NOMO-1 (cell line): ENCODE measurements around the gene GRM5.
"Not testable (repeated sequence)": the region's sequence is repeated elsewhere in the genome, so short reads cannot be mapped to it uniquely, and the experiment has no call there.

Source experiments
- DNase-seq, 2 experiments: peaks; one replicate each; lab custom pipeline; 2025; ENCODE audit not compliant: unreplicated experiment in 2 of 2; lab: John Stamatoyannopoulos, UW

The GRM5 gene

DNA sequence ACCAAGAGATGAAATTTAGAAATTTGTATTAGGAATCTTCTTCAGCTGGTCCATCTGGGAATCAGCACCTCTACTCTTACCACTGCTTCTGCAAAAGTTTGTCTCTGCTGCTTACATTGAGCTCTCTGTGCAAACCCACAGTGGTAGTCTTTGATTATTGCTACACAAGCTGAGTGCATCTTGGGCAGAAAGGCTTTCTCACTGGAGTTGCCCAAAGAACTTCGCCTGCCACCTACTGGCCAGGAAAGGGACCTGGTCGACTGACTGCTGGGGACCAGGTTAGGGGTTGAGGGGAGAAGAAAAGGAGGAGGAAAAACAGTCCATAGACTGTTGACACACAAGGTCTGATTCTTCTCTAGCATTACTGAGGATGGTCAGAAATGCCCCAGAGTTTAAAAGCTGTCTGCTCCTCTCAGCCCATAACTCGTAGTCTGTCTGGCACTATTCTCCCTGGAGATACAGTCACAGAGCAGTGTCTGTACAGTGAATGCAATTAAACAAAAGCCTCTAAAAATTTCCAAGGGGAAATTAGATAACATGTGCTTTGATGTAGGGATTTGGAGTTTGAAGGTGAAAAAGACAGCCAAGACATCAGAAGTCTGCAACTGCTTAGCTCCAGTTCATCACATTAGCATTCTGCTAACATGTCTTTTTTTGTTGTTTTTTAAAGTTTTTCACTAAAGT, 513.3 kb downstream of the GRM5 start:
- DNase-seq: peak; percentile 1 to 5

DNA sequence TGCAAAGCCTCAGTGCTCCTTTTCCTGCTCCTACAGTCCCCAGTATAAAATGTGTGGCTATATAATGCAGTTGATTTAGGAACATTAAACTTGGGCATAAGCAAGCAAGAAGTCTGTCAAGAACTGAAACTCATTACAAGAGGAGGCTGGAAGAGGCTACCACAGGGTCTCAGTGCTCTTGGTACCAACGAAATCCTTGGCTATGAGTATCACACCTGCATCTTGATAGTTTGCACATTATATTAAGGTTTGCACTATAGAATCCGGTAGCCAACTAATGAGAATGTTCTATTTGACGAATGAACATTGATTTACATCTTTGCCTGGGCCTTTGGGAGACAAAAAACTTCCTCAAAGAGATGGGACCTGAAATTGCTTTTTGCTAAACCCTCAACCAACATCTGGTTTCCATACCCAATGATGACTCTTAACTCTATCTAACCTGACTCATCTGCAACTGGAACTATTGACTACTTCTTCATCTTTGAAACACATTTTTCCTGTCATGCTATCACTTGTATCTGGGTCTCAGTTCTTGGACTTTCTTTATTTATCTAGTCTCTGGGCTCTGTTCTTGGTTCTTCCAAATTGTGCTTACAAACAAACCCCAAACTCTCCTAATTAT, 521.0 kb downstream of the GRM5 start:
- no peak for DNase-seq

DNA sequence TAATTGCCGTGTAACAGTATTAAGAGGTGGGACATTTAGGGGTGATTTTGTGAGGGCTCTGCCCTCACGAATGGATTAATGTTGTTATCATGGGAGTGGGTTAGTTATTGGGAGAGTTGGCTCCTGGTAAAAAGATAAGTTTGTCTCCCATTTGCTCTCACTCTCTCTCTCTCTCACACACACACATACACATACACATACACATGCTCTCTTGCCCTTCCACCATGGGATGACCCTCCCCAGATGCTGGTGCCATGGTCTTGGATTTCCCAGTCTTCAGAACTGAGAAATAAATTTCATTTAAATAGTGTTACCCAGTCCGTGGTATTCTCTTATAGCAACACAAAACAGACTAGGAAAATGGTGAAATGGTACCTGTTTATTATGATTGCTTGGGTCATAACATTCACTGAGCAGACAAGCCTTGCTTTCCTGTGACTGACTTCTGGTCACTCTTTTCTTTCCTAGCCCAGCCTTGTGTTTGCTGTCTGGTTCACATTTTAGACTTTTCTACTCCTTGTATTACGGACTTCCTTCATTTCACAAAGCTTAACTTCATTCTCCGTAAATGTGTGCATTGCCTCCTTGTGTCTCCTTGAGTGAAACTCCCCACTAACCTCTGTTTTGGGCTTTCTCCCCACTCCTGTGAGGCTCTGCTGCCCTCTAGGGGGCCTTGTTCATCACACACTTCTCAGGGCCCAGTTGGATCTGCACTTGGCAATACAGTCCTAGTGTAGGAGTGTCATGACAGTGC, 521.7 kb downstream of the GRM5 start:
- DNase-seq: peak; percentile 61 to 78

DNA sequence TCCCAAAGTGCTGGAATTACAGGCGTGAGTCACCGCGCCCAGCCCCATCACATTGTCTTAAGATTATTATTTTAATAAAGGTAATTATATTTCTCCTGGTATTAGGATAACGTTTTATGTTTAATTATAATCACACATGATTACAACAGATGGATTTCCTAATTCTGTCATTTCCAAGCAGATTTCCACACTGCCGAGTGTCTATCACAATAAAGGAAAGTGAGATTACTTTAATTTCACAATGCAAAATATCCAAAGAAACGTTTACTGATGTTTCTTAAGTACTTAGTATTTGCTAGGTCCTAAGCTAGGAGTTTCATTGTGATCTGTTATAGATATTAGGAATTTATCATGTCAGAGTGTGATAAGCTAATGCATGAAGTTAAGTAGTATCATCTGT, 524.8 kb downstream of the GRM5 start:
- DNase-seq: no peak

DNA sequence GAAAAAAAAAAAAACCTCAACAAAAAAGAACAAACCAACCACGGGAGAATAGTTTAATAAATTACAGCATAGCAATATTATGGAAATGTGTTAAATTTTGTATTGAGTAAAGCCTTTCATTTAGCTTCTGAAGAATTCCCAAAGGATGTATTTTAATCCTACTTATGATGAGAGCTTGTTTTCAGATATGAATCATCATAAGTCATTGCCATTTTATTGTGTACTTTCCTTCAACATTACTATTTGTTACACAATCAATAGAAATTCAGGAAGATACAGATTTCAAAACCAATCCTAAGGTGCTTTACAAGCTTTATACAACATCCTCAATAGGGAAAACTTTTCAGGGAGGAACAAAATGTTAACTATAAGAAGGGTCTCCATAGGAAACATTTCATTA, 527.7 kb downstream of the GRM5 start:
- no peak for DNase-seq

DNA sequence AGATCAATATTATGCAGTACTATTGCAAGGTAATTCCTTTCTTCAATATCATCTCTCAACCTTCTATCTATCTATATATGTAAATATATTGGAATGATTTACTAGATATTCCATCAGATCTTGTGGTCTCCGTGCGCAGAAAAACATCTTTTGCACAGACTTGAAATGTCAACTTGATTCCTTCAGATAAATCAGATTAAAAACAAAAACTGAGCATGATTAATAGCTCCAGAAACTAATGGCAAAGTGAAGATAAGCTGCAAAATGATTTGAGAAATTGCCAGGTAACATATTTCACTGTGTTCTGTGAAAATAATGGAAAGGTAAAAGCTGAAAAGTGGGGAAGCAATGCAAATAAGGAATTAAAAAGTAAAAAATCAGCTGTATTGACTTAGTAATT, 528.2 kb downstream of the GRM5 start:
- no peak for DNase-seq

DNA sequence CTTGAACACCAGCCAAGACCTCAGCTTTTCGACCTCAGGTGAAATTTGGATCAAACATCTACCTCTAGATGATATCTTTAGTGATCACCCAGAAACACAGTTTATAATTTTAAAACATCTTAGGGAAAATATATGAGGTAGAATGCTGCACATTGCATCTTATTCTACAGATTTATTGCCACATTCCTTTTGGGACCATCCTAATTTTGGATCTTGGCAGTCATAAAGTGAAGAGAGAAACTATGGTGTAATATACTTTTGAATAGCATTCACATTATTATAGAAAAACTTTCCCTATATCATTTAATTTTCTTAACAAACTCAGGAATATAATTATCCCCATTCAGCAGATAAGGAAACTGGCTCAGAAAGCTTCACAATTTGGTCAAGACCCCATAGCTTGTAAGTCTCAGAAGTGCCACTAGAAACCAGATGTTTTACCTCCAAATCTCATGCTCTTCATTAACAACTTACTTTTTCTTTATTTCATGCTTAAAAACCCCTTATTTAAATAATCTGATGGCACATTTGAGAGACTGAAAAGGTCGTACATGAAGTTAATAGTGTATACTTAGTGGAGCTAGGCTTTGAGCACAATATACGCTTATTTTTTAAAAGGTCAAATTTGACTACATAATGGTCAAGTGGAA, 529.0 kb downstream of the GRM5 start:
- no peak for DNase-seq

DNA sequence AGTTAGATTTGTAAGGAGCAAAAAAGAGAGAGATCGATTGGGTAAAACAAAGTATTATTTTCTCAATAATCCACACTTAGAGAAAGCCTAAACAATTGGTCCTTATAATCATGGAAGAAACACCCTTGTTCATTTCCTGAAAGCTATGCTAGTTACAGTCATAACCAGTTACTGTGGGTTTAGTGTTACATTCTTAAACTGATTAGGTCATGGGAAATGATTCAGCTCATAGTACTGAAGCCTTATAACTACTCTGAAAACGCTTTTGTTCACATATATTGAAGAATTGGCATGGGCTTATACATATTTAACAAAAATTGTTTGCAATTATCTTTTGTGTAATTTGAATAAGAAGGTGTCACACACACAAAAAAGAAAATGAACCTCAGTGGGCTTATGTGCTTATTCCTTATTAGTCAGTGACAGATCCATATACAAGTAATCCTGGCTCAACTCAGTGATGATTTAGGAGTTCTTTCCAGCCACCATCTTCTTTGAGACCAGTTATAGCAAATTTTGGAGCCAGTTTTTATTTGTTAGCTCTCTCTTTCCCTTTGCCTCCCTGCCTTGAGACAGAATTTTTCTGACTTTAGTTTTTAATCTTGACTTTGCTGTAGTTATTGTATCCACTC, 529.8 kb downstream of the GRM5 start:
- DNase-seq: no peak

DNA sequence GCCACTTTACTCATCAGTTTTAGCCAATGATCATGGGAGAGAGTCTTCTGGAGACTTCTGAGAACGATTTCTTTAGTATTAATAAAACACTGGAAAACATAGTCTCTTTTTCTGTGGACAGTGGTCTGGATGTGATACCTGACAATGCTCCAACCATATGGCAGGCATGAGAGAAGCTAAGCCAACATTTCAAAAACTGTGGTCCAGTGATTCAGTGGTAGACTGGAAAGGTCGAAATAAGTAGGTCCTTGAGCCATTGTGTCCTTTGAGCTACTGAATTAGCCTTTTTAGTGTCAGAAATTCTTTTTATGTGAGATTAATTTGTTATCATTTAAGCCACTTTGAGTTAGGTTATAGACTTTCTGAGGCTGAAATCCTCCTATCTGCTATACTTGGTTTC, 530.5 kb downstream of the GRM5 start:
- no peak for DNase-seq

DNA sequence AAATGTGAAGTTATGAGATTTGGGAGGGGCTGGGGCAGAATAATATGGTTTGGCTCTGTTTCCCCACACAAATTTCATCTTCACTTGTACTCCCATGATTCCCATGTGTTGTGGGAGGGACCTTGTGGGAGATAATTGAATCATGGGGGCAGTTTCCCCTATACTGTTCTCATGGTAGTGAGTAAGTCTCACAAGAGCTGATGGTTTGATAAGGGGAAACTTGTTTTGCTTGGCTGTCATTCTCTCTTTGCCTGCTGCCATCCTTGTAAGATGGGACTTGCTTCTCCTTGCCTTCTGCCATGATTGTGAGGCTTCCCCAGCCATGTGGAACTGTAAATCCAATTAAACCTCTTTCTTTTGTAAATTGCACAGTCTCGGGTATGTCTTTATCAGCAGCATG, 531.1 kb downstream of the GRM5 start:
- DNase-seq: not testable (repeated sequence)

DNA sequence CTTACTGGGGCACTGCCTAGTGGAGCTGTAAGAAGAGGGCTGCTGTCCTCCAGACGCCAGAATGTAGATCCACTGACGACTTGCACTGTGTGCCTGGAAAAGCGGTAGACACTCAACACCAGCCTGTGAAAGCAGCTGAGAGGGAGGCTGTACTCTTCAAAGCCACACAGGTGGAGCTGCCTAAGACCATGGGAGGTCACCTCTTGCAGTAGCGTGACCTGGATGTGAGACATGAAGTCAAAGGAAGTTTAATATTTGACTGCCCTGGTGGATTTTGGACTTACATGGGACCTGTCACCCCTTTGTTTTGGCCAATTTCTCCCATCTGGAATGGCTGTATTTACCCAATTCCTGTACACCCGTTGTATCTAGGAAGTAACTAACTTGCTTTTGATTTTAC, 531.6 kb downstream of the GRM5 start:
- DNase-seq: no peak

DNA sequence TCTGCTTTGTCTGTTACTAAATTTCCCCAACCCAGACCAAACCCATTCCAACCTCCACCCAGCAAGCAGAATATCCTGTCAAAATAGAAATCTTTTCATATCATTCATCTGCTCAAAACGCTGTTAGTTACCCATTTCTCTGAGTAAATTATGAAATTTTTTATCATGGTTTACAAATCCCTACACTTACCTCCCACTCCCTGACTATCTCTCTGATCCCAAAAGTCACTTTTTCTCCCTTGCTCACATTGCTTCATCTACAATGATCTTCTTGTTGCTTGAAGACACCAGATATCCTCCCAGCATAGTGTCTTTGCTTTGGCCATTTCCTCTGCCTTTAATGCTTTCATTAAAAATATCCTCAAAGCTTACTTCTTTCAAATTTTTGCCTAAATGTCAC, 532.8 kb downstream of the GRM5 start:
- no peak for DNase-seq

DNA sequence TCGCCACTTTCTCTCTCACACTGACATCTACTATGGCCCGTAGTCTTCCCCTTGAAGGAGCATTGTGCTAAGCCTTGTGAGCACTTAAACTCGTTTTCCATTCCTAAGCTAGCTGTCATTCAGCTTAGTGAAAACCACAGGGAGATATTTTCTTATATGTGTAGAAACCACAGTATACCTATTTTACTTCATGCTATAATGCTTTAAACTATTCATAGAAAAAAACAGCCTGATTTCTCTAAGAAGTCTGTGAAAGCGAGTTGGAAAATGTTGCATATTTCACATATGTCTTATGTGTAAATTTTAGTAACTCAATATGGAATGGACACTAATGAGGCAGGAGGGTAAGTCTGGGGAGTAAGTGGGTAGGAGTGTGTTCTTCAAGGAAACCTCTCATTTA, 534.0 kb downstream of the GRM5 start:
- no peak for DNase-seq

DNA sequence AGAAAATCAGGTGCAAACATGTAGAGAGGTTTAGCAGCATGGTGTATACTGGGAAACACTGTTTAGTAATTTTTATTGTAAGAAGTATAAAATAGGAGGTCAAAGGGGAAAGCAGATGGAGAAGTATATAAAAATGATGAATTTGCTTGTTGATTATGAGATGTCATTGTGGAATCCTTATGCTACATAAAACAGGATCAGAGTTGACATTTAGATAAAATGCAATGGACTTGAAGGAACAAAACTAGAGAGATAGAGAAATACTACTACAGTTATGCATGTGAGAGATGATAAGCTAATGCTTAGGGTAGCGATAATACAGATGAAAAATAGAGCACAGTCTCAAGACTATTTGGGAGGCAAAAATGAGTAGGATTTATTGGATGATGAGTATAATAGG, 536.4 kb downstream of the GRM5 start:
- DNase-seq: no peak

DNA sequence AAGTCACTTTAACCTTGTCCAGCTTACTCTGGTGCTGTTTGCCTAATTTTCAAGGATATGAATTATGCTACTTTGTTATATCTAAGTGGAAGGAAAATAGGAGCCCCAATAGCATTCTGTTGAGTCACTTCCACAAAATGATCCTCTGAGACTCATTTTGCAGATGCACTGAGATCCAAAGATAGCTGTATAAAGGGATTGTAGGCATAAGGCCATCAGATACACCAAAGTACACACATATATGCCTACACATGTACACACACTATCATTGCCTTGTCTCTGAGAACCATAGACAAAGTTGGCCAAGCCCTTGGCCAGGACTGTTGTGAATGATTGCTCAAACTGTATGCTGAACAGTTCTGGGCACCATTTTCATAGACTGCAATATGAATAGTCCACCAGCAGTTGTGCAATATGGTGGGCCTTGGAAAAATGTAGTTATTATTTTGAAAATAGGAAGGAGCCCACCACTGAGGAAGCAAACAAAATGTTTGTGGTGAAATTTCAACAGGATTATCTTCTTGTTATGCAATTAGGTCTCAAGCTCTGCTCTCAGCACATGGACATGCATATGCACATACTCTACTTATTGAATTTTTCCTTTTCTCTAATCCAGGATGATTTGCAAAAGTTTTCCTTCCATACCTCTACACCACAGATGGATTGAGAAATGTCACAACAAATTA, 542.3 kb downstream of the GRM5 start:
- peak; percentile 42 to 44 for DNase-seq

DNA sequence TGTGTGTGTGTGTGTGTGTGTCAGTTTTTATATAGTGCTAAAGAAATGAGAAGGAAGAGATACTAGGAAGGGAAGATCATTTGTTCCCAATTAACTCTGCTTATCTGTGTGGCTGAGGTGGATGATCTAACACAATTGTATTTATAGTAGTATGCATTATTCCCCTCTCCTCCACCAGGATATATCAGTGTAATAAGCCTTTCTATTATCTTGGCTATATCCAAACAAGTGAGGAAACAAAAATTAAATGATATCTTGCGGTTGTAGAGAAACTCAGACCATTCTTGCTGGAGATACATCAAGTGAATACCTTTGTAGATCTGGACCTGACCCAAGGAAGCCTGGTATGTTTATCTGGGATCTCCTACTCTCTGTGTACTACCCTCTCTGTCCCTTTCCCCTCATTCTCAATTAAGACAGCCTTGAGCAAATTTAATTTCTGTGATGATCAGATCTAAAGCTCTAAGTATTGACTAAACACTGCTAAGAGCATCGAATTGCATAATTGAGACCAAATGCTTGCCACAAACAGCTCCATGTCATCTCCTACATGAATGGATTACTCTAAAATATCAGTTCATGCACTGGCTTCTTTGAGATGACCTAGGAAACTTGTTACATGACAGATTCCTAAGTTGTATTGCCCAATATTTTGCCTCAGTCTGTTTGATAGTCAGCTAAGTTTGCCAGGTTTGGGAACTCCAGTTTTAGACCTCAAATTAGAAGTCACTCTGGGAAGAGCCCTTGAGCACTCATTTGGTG, 543.0 kb downstream of the GRM5 start:
- DNase-seq: no peak

DNA sequence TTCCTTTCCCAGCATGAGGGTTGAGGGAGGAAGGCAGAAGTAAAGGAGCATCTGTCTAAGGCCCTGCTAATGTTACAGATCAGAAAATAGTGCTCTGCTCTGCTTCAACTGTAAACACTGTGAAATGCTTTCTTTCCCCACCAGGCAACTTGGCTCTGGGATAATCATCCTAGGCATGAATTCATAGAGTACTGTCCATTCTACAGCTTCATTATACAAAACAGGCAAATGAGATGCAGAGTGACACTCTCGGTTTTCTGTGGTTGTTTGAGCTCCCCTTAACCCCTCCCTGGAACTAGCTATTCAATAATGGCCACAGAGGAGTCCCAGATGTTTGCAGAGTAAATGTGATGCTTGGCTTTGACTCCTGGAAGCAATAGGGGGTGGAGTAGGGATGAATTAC, 544.0 kb downstream of the GRM5 start:
- no peak for DNase-seq

DNA sequence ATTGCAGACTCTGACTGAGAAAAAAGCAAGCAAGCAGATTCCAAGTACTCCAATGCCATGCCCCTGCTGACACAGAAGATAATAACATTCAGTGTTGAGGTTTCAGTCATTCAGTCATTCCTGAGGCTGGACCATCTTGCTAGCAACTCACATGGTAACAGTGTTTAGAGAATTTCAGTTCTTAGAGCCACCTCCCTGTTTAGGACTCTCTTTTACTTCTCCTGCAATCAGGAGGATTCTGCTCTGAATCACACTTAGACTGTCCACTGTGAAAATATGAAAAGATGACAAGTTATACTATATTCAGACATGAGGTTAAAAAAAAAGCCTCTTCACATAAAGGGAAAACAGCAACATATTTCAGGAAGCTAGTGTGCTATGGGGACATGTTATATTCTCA, 544.4 kb downstream of the GRM5 start:
- no peak for DNase-seq

DNA sequence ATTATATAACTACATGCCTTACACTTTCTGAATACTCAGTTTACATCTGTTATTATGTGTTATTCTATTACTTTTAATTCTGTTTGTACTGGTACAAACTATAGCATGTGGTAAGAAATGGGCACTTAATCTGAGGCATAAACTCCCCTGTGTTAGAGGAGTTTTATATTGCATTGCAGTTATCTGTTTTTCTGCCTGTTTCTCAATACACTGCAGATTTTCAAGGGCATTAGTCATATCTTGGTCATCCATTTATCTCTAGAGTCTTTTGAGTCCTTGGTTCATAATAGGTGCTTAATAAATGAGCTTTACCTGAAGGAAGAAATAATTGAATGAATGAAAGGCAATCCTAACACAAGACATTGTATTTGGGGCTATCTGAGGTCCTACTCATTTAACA, 545.4 kb downstream of the GRM5 start:
- DNase-seq: no peak

DNA sequence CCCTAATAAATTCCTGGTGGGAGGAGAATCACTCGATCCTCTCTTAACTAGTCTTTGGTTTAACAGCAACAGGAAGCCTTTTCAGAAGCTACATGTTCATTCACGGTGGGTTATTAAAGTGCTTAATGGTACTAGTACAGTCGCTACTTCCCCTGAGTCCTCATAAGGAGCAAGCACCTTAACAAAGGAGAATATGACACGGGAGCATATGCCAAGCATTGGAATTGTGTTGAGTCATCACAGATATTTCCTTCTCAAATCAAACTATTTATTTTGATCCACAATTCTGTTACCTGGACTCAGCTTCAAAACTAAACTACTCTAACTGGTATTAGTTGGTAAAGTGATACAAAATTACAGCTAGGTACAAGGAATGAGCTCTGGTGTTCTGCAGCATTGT, 550.8 kb downstream of the GRM5 start:
- no peak for DNase-seq
